T-helper 17 cell (primary cell): ENCODE measurements around the gene ABHD17C. TPM values are rescaled to one million over a fixed set of nuclear protein-coding genes. Genes with fewer than 3 reads are reported as not detected.

ENCODE experiments used
- ATAC-seq: fragments of 150-1000 bp; cut with Tn5 transposase; 2 replicates; pipeline ENCODE4 v1.10.0; 2021; ENCODE audit warnings: mild to moderate bottlenecking, moderate library complexity
- DNase-seq, 3 donors: peaks; one replicate each; pipeline versions ENCODE4 v3.0.0 to v3.0.0-alpha.2; 2020 to 2021
- H3K9me3 ChIP-seq: one replicate; pipeline ENCODE4 v1.7.0; 2013; ENCODE audit warnings: low read length, mild to moderate bottlenecking; ENCODE audit not compliant: control insufficient read depth, poor library complexity, severe bottlenecking
- H3K27ac Mint-ChIP-seq: one replicate; pipeline ENCODE4 v1.8.0; 2022; ENCODE audit warnings: mild to moderate bottlenecking, moderate library complexity, mixed read lengths
- H3K27me3 Mint-ChIP-seq: one replicate; pipeline ENCODE4 v1.8.0; 2022; ENCODE audit warnings: mixed read lengths
- H3K36me3 Mint-ChIP-seq: one replicate; pipeline ENCODE4 v1.8.0; 2022; ENCODE audit warnings: low read depth, mixed read lengths
- H3K4me1 Mint-ChIP-seq: one replicate; pipeline ENCODE4 v1.8.0; 2022; ENCODE audit warnings: mild to moderate bottlenecking, mixed read lengths
- H3K4me3 Mint-ChIP-seq: one replicate; pipeline ENCODE4 v1.8.0; 2022; ENCODE audit warnings: mild to moderate bottlenecking, moderate library complexity, mixed read lengths
- total RNA-seq, 4 donors: library from RNA in 2 of 4; stranded (reverse) in 2 of 4; gene quantifications; one replicate each; pipeline ENCODE4 v1.2.3 and lab custom pipeline; 2022 to 2026

ABHD17C gene
- total RNA-seq, 2 donors from 2014 or later = 2.0 to 2.3 TPM

DNA sequence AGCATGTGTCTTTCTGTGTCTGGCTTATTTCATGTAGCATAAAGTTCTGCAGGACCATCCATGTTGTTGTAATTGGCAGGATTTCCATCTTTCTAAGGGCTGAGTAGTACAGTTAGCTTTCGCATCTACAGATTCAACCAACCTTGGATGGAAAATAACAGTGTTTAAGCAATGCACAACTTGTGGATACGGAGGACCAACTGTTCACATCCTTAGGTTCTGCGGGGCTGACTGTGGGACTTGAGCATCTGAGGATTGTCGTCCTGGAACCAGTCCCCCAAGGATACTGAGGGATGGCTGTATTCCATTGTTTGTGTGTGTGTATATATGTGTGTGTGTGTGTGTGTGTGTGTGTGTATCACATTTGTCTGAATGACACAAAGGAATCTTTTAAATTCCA lies 27.7 kb downstream of the ABHD17C start:
- Mint-ChIP-seq H3K27me3 (no peaks in the 10 kb centered on the region), H3K27ac (no peak overlapping the region), H3K36me3 (no peaks in the 10 kb centered on the region), H3K4me3 (no peak overlapping the region), H3K4me1 (no peaks in the 10 kb centered on the region)
- DNase-seq = no peak
- H3K9me3 ChIP-seq = no peaks in the 10 kb centered on the region
- ATAC-seq = no peak

DNA sequence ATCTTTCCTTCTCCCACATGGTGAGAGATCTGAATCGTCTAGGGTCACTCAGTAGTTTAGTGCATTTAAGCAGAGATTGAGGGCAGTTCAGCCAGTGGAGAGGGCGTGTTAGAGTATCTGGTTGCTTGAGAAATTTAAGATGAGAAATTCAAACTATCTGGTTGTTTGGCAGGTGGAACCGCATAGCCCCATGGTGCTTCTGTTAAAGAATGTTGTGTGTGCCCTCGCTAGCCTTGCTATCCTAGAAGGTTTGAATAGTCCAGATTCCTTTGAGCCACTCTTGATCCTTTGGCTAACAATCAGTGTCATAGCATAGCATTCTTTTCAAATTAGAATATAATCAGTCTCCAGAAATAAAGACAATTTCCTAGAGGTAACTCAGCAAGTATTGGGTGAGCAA lies 32.1 kb downstream of the ABHD17C start:
- H3K27me3 Mint-ChIP-seq = no peaks in the 10 kb centered on the region
- H3K4me1 Mint-ChIP-seq = peaks cover 4% of the 10 kb centered on the region
- no peak overlapping the region for H3K27ac Mint-ChIP-seq
- H3K9me3 ChIP-seq = no peaks in the 10 kb centered on the region
- no peaks in the 10 kb centered on the region for H3K36me3 Mint-ChIP-seq
- no peak overlapping the region for H3K4me3 Mint-ChIP-seq
- DNase-seq (no peak), ATAC-seq (no peak)

DNA sequence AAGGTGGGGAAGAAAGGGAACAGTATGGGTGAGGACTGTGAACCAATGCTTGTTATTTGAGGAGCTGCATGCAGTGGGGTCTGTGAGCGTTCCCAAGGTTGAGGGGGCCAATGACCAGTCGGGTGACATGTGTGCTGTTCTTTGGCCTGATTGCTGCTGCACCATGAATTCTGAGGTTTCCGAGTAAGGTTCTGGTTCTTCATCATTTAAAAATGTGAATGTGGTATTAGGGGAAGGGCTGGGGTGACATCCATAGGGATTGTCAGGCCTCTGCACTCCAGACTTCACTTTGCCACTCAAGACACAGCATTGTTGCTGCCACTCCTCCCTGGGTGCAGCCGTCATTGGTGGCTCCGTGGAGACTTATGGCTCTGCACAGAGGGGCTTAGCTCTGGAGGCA lies 32.5 kb downstream of the ABHD17C start:
- peaks cover 4% of the 10 kb centered on the region for H3K4me1 Mint-ChIP-seq
- H3K9me3 ChIP-seq = no peaks in the 10 kb centered on the region
- no peaks in the 10 kb centered on the region for H3K36me3 Mint-ChIP-seq
- H3K27ac Mint-ChIP-seq = no peak overlapping the region
- H3K4me3 Mint-ChIP-seq = no peak overlapping the region
- H3K27me3 Mint-ChIP-seq = no peaks in the 10 kb centered on the region
- DNase-seq (no peak), ATAC-seq (no peak)

DNA sequence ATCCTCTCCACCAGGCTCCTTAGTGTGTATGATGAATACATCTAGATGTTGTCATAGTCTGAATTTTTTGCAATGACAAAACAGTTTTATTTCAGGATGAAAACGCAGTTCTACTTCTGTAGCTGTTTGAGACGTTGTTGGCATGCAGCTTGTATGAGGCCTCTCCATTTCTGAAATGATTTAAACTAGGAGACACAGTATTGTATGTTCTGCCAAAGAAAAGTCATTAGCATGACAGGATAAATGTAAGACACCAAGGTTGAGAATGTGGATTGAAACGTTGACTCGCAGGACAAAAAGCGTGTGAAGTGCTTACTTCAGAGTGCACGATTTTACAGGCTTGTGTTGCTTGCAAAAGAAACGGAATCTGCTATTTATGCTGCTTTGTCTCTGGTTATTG lies 35.3 kb downstream of the ABHD17C start:
- Mint-ChIP-seq H3K36me3 (no peaks in the 10 kb centered on the region), H3K27ac (no peak overlapping the region), H3K27me3 (no peaks in the 10 kb centered on the region), H3K4me1 (peaks cover 4% of the 10 kb centered on the region), H3K4me3 (no peak overlapping the region)
- H3K9me3 ChIP-seq = no peaks in the 10 kb centered on the region
- no peak for ATAC-seq
- no peak for DNase-seq

- DNase-seq (no peak), ATAC-seq (no peak)
- no peak overlapping the region for H3K27ac Mint-ChIP-seq
- H3K9me3 ChIP-seq = no peaks in the 10 kb centered on the region
- H3K4me3 Mint-ChIP-seq = no peak overlapping the region
- H3K27me3 Mint-ChIP-seq = no peaks in the 10 kb centered on the region
- H3K4me1 Mint-ChIP-seq = peaks cover 7% of the 10 kb centered on the region
- H3K36me3 Mint-ChIP-seq = no peaks in the 10 kb centered on the region
These were observed 35.8 kb downstream of the ABHD17C start for GRCh38 chr15:80730926-80731325.

DNA sequence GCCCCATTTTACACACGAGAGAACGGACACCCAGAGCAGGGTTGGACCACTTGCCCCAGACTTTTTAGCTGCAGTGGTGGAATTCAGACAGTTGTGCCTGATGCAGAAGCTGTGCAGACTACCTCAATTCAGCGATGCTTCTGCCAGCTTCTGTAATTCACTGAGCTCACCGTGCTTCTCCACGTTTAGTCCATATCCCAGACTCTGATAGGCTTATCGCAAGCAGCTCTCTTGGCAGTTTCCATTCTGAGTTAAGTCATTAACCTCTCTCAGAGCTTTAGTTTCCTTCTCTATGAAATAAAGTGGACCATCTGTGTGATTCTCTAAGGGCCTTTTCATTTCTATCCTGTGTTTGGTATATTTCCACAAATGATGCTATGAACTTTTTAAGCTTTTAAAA lies 37.1 kb downstream of the ABHD17C start:
- peaks cover 7% of the 10 kb centered on the region for H3K4me1 Mint-ChIP-seq
- no peak overlapping the region for H3K4me3 Mint-ChIP-seq
- DNase-seq = no peak
- no peaks in the 10 kb centered on the region for H3K9me3 ChIP-seq
- no peaks in the 10 kb centered on the region for H3K36me3 Mint-ChIP-seq
- no peaks in the 10 kb centered on the region for H3K27me3 Mint-ChIP-seq
- ATAC-seq = no peak
- no peak overlapping the region for H3K27ac Mint-ChIP-seq

DNA sequence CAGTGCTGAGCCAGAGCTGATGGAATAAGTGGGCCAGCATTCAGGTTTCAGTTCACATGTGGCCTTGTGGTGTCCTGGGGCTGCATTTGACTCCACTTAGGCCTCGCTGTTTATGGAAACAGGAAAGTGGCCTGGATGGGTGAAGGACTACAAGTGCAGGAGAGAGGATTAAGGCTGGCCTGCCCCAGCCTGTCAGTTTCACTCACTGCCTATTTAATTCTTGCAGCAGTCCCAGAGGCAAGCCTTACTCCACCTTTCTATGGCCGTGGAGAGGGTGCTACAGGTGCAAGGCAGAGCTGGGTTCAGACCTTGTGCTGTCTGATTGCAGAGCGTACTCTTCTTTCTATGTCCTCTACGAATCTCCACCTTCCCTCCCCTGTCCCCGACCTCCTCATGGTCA lies 37.7 kb downstream of the ABHD17C start:
- H3K4me1 Mint-ChIP-seq = peaks cover 7% of the 10 kb centered on the region
- no peaks in the 10 kb centered on the region for H3K36me3 Mint-ChIP-seq
- no peak overlapping the region for H3K27ac Mint-ChIP-seq
- H3K27me3 Mint-ChIP-seq = no peaks in the 10 kb centered on the region
- ATAC-seq (no peak), DNase-seq (no peak)
- no peak overlapping the region for H3K4me3 Mint-ChIP-seq
- no peaks in the 10 kb centered on the region for H3K9me3 ChIP-seq

GRCh38 chr15:80733460-80733859 lies 38.4 kb downstream of the ABHD17C start:
- no peak for DNase-seq
- no peaks in the 10 kb centered on the region for H3K9me3 ChIP-seq
- H3K27ac Mint-ChIP-seq = no peak overlapping the region
- peaks cover 7% of the 10 kb centered on the region for H3K4me1 Mint-ChIP-seq
- H3K36me3 Mint-ChIP-seq = no peaks in the 10 kb centered on the region
- H3K4me3 Mint-ChIP-seq = no peak overlapping the region
- no peaks in the 10 kb centered on the region for H3K27me3 Mint-ChIP-seq
- no peak for ATAC-seq

DNA sequence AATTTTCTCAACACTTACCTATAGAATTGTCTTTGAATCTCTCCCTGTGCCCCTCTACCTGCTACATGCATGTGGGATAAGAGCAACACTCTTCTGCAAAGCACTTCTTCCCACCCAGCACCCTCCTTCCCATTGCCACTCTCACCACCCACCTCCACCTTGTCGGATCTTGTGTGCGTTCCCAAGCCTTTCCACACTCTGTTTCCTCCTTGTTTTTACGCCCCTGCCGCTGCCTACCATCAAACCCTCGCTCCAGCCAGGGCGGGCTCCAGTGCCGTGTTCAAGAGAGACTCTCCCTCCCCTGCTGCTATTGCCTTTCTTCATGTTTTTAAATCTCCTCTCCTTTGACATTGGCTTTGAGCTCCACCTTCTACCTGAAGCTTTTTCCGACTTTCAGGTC lies 40.2 kb downstream of the ABHD17C start:
- Mint-ChIP-seq H3K4me3 (no peak overlapping the region), H3K4me1 (peaks cover 7% of the 10 kb centered on the region), H3K27me3 (no peaks in the 10 kb centered on the region), H3K36me3 (no peaks in the 10 kb centered on the region), H3K27ac (no peak overlapping the region)
- ATAC-seq (no peak), DNase-seq (no peak)
- H3K9me3 ChIP-seq = no peaks in the 10 kb centered on the region

DNA sequence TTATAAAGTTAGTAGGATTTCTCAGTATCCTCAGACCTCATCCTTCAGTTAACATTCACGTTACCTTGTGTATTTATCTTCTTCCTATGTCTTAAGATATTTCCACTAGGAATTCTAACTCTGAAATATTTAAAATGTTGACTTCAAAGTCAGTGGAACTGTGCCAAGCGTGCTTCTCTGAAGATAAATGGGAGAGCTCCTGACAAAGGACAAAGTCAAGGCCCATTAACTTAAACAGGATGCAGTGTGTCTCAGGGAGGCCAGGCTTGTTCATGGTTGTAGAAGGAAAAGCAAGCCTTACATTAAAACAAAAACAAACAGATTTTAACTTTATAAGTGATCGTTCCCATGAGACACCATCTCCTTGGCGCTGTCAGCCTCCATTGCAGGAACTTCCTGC lies 41.5 kb downstream of the ABHD17C start:
- H3K9me3 ChIP-seq = no peaks in the 10 kb centered on the region
- H3K27ac Mint-ChIP-seq = no peak overlapping the region
- no peak for DNase-seq
- H3K27me3 Mint-ChIP-seq = no peaks in the 10 kb centered on the region
- no peak for ATAC-seq
- peaks cover 3% of the 10 kb centered on the region for H3K4me1 Mint-ChIP-seq
- H3K4me3 Mint-ChIP-seq = no peak overlapping the region
- no peaks in the 10 kb centered on the region for H3K36me3 Mint-ChIP-seq

- H3K9me3 ChIP-seq = no peaks in the 10 kb centered on the region
- DNase-seq = no peak
- H3K4me1 Mint-ChIP-seq = peaks cover 6% of the 10 kb centered on the region
- no peaks in the 10 kb centered on the region for H3K27me3 Mint-ChIP-seq
- ATAC-seq = no peak
- no peak overlapping the region for H3K4me3 Mint-ChIP-seq
- no peaks in the 10 kb centered on the region for H3K36me3 Mint-ChIP-seq
- no peak overlapping the region for H3K27ac Mint-ChIP-seq
These were observed 44.8 kb downstream of the ABHD17C start for GRCh38 chr15:80739919-80740318.

- no peak for DNase-seq
- no peaks in the 10 kb centered on the region for H3K9me3 ChIP-seq
- no peak for ATAC-seq
- Mint-ChIP-seq H3K4me3 (no peak overlapping the region), H3K4me1 (peaks cover 2% of the 10 kb centered on the region), H3K27me3 (no peaks in the 10 kb centered on the region), H3K36me3 (peaks cover 2% of the 10 kb centered on the region), H3K27ac (no peak overlapping the region)
These were observed 47.0 kb downstream of the ABHD17C start for GRCh38 chr15:80742081-80742480.

GRCh38 chr15:80743189-80743833 lies 48.2 kb downstream of the ABHD17C start:
- no peaks in the 10 kb centered on the region for H3K27me3 Mint-ChIP-seq
- no peaks in the 10 kb centered on the region for H3K9me3 ChIP-seq
- DNase-seq (no peak), ATAC-seq (no peak)
- H3K4me3 Mint-ChIP-seq = no peak overlapping the region
- peaks cover 5% of the 10 kb centered on the region for H3K4me1 Mint-ChIP-seq
- no peak overlapping the region for H3K27ac Mint-ChIP-seq
- peaks cover 2% of the 10 kb centered on the region for H3K36me3 Mint-ChIP-seq

GRCh38 chr15:80744415-80744814 lies 49.3 kb downstream of the ABHD17C start:
- ATAC-seq = no peak
- peaks cover 2% of the 10 kb centered on the region for H3K36me3 Mint-ChIP-seq
- no peak for DNase-seq
- no peak overlapping the region for H3K4me3 Mint-ChIP-seq
- no peaks in the 10 kb centered on the region for H3K9me3 ChIP-seq
- H3K27me3 Mint-ChIP-seq = no peaks in the 10 kb centered on the region
- H3K4me1 Mint-ChIP-seq = peaks cover 5% of the 10 kb centered on the region
- H3K27ac Mint-ChIP-seq = no peak overlapping the region
